SU-DHL-6 (cell line): ENCODE results near the gene BTBD9.

Experiments
- EZH2phosphoT487 ChIP-seq: fragments of 200-600 bp; sonication (generic), shearing (Covaris generic); conservative IDR thresholded peaks from 2 replicates; pipeline ENCODE4 v1.6.1; 2018; ENCODE audit warnings: mild to moderate bottlenecking, antibody characterized with exemption, low read length, moderate library complexity, mixed read lengths
- TF ChIP-seq, protein P1 (sequence below): fragments of 200-600 bp; sonication (generic); IDR thresholded peaks from one replicate; pipeline ENCODE4 v1.5.1; 2017; ENCODE audit warnings: antibody characterized with exemption, mild to moderate bottlenecking, low read length, moderate library complexity; ENCODE audit not compliant: insufficient read depth, poor library complexity, severe bottlenecking

DNA sequence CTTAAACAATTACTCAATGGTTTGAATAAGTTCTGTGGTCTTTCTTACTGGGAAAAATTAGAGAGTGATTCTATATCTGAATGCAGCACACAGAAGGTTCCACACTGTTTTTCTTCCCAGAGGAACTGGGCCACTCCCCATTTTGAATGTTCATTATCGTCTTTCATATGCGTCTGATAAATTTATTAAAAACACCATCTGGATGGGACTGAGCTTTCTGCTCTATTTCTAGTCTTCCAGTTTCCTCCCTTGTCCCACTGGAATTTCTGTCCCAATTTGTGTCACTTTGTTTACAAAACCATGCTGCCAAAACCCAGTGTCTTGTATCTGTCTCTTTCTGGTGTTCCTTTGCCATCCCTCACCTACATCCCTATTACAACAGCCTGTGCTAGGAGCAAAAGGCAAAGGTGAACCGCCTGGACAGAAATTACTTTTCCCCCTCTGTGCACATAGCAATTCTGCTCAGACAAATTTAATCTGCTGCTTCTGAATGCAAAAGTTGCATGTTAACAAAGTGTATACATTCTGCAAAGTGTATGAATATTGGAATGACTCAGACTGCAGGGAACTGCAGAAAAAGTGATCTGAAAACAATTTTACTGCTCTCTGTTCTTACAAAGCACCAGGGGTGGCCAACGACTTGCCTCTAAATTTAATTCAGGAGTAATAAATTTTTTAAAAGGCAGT lies 333.6 kb downstream of the BTBD9 start:
- TF ChIP-seq, protein P1, sequence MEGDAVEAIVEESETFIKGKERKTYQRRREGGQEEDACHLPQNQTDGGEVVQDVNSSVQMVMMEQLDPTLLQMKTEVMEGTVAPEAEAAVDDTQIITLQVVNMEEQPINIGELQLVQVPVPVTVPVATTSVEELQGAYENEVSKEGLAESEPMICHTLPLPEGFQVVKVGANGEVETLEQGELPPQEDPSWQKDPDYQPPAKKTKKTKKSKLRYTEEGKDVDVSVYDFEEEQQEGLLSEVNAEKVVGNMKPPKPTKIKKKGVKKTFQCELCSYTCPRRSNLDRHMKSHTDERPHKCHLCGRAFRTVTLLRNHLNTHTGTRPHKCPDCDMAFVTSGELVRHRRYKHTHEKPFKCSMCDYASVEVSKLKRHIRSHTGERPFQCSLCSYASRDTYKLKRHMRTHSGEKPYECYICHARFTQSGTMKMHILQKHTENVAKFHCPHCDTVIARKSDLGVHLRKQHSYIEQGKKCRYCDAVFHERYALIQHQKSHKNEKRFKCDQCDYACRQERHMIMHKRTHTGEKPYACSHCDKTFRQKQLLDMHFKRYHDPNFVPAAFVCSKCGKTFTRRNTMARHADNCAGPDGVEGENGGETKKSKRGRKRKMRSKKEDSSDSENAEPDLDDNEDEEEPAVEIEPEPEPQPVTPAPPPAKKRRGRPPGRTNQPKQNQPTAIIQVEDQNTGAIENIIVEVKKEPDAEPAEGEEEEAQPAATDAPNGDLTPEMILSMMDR, result no peak
- no peak for TF ChIP-seq EZH2phosphoT487
